DOHH2 (cell line): ENCODE results near the gene SGMS2.

Experiments used
- H3F3A ChIP-seq: fragments of 200-600 bp; sonication (generic), shearing (Covaris generic); 2 replicates; pipeline ENCODE4 v1.6.0; 2016; ENCODE audit warnings: antibody characterized with exemption, mild to moderate bottlenecking; ENCODE audit not compliant: control insufficient read depth, insufficient read depth
- H3K27ac ChIP-seq: fragments of 200-600 bp; sonication (generic); 2 replicates; pipeline ENCODE4 v1.5.1; 2014; ENCODE audit warnings: low read depth, mild to moderate bottlenecking, low read length, moderate library complexity
- H3K27me3 ChIP-seq: fragments of 200-600 bp; sonication (generic); 2 replicates; pipeline ENCODE4 v1.6.1; 2014; ENCODE audit warnings: mild to moderate bottlenecking, low read length, mixed read lengths; ENCODE audit not compliant: control insufficient read depth
- H3K36me3 ChIP-seq: fragments of 200-600 bp; sonication (generic); 2 replicates; pipeline ENCODE4 v1.6.1; 2014; ENCODE audit warnings: mild to moderate bottlenecking, low read length, moderate library complexity, mixed read lengths; ENCODE audit not compliant: control insufficient read depth
- H3K4me1 ChIP-seq: fragments of 200-600 bp; sonication (generic); 2 replicates; pipeline ENCODE4 v1.6.1; 2014; ENCODE audit warnings: mild to moderate bottlenecking, low read length, mixed read lengths; ENCODE audit not compliant: control insufficient read depth
- H3K4me2 ChIP-seq: fragments of 200-600 bp; sonication (generic); 2 replicates; pipeline ENCODE4 v1.6.0; 2014; ENCODE audit warnings: mild to moderate bottlenecking, low read length, moderate library complexity
- H3K4me3 ChIP-seq: fragments of 200-600 bp; sonication (generic); 2 replicates; pipeline ENCODE4 v1.5.1; 2014; ENCODE audit warnings: mild to moderate bottlenecking, low read length, mixed read lengths
- H3K79me2 ChIP-seq: fragments of 200-600 bp; sonication (generic); 2 replicates; pipeline ENCODE4 v1.6.1; 2014; ENCODE audit warnings: mild to moderate bottlenecking, low read length, mixed read lengths; ENCODE audit not compliant: control insufficient read depth
- H3K9me2 ChIP-seq: fragments of 200-600 bp; sonication (generic); replicated peaks from 2 replicates; pipeline ENCODE4 v1.6.1; 2014; ENCODE audit warnings: mild to moderate bottlenecking, low read length, mixed read lengths; ENCODE audit not compliant: control insufficient read depth
- H3K9me3 ChIP-seq: fragments of 200-600 bp; sonication (generic); 2 replicates; pipeline ENCODE4 v1.6.1; 2014; ENCODE audit warnings: antibody characterized with exemption, low read length, mixed read lengths; ENCODE audit not compliant: control insufficient read depth, insufficient read depth
- H4K20me1 ChIP-seq: fragments of 200-600 bp; sonication (generic); 2 replicates; pipeline ENCODE4 v1.6.0; 2014; ENCODE audit warnings: low read depth, mild to moderate bottlenecking, antibody characterized with exemption, low read length, moderate library complexity; ENCODE audit not compliant: control insufficient read depth, insufficient read depth
- EZH2phosphoT487 ChIP-seq: fragments of 200-600 bp; sonication (generic); IDR thresholded peaks from 2 replicates; pipeline ENCODE4 v1.6.1; 2017; ENCODE audit warnings: borderline replicate concordance, mild to moderate bottlenecking, antibody characterized with exemption, low read length, moderate library complexity, mixed read lengths
- TF ChIP-seq, protein P1 (sequence below): fragments of 200-600 bp; sonication (generic); IDR thresholded peaks from one replicate; pipeline ENCODE4 v1.5.1; 2014; ENCODE audit warnings: antibody characterized with exemption, mild to moderate bottlenecking, low read depth, low read length; ENCODE audit not compliant: poor library complexity, severe bottlenecking

The SGMS2 gene

DNA sequence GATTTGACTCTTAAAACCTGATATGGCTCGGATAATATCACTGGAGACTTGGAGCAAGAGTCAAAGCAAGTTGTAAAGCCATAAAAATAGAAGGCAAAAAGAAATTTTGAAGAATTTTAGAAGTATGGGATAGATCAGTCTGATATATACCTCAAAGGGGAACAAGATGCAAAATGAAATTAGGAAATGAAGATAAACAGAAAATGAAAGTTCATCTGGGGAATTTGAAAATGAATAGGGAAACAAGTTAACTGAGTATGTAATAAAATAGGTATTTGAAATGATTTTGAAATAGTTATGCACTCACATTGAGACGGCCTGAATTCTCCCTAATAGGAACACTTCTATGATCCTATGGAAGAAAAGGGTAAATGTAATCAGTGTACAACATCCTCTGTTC is 112.3 kb downstream of the SGMS2 start:
- Histone ChIP-seq H3K4me2 (no peak overlapping the region), H3K9me3 (no peaks in the 10 kb centered on the region), H3K36me3 (no peaks in the 10 kb centered on the region; the same call in 1 of the 2 replicates), H3K79me2 (peaks cover 10% of the 10 kb centered on the region), H3K9me2 (no peaks in the 10 kb centered on the region), H3K4me3 (no peak overlapping the region), H3K27me3 (no peaks in the 10 kb centered on the region), H3F3A (no peaks in the 10 kb centered on the region), H3K4me1 (peaks cover 12% of the 10 kb centered on the region), H4K20me1 (no peaks in the 10 kb centered on the region), H3K27ac (no peak overlapping the region)
- TF ChIP-seq, protein P1, sequence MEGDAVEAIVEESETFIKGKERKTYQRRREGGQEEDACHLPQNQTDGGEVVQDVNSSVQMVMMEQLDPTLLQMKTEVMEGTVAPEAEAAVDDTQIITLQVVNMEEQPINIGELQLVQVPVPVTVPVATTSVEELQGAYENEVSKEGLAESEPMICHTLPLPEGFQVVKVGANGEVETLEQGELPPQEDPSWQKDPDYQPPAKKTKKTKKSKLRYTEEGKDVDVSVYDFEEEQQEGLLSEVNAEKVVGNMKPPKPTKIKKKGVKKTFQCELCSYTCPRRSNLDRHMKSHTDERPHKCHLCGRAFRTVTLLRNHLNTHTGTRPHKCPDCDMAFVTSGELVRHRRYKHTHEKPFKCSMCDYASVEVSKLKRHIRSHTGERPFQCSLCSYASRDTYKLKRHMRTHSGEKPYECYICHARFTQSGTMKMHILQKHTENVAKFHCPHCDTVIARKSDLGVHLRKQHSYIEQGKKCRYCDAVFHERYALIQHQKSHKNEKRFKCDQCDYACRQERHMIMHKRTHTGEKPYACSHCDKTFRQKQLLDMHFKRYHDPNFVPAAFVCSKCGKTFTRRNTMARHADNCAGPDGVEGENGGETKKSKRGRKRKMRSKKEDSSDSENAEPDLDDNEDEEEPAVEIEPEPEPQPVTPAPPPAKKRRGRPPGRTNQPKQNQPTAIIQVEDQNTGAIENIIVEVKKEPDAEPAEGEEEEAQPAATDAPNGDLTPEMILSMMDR, result no peak
- TF ChIP-seq EZH2phosphoT487, result no peak

DNA sequence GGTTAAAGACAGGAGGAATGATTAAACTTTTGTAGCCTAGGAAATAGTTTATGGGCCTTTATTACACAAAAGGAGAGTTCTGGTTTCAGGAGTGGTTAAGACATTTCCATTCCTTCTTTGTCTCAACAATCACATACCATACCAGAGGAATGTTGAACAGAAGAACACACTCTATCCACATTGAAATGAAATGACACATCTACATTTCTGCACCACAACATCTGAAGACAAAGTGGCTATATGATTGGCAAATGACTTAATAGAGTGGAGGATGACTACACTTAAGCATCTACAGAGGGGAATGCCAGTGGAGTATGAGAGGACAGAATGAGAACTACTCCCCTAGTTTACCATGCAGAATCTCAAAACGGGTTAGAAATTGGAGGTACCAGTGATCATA is 114.6 kb downstream of the SGMS2 start:
- TF ChIP-seq, protein P1, result no peak
- no peak for TF ChIP-seq EZH2phosphoT487
- no peaks in the 10 kb centered on the region for H3F3A ChIP-seq
- no peaks in the 10 kb centered on the region for H3K27me3 ChIP-seq
- no peaks in the 10 kb centered on the region for H3K9me3 ChIP-seq
- no peak overlapping the region for H3K4me3 ChIP-seq
- H3K4me1 ChIP-seq, result no peaks in the 10 kb centered on the region
- no peaks in the 10 kb centered on the region; the same call in 1 of the 2 replicates for H3K36me3 ChIP-seq
- H4K20me1 ChIP-seq, result no peaks in the 10 kb centered on the region
- no peaks in the 10 kb centered on the region for H3K9me2 ChIP-seq
- no peak overlapping the region for H3K4me2 ChIP-seq
- no peaks in the 10 kb centered on the region for H3K79me2 ChIP-seq
- H3K27ac ChIP-seq, result no peak overlapping the region

DNA sequence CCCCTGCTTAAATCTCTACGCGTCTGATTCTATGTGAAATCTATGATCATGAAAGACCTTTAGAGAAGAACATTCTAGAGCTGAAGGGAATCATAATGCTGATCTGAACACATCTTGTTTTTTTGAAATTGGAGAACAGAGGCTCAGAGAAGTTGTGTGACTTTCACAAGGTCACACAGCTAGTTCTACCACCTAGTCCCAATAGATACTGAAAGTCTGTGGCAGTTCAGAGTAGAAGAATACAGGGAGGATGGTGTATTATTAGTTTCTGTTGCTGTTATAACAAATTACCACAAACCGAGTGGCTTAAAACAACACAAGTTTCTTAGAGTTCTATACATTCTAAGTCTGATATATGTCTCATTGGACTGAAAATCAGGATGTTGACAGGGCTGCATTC is 121.1 kb downstream of the SGMS2 start:
- Histone ChIP-seq H3K9me3 (no peaks in the 10 kb centered on the region), H3K36me3 (peaks cover 16% of the 10 kb centered on the region), H4K20me1 (no peaks in the 10 kb centered on the region), H3K4me2 (no peak overlapping the region), H3F3A (no peaks in the 10 kb centered on the region), H3K9me2 (no peaks in the 10 kb centered on the region), H3K4me1 (no peaks in the 10 kb centered on the region), H3K79me2 (no peaks in the 10 kb centered on the region), H3K27ac (no peak overlapping the region), H3K27me3 (no peaks in the 10 kb centered on the region), H3K4me3 (no peak overlapping the region)
- TF ChIP-seq, protein P1, result no peak
- TF ChIP-seq EZH2phosphoT487, result no peak
